HepG2 (cell line): ENCODE results near the gene NPBWR2. TPM values are rescaled to one million over a fixed set of nuclear protein-coding genes. Genes with fewer than 3 reads are reported as not detected.

Experiments
- ARNT ChIP-seq: fragments of 450-650 bp; IDR thresholded peaks from 2 replicates; pipeline ENCODE4 v1.6.1; 2017
- ATF4 ChIP-seq, 2 experiments: fragments of 450-650 bp in 1 of 2; sonication (generic) in 1 of 2; formaldehyde crosslinking; IDR thresholded peaks; 2 replicates each; pipeline versions ENCODE4 v1.5.0 to v1.8.0; 2020 to 2022; ENCODE audit warnings: mild to moderate bottlenecking in 1 of 2, missing genetic modification reagents in 1 of 2
- CSRNP2 ChIP-seq: sonication (generic); formaldehyde crosslinking; conservative IDR thresholded peaks from 2 replicates; pipeline ENCODE4 v1.8.0; 2022; ENCODE audit warnings: low read depth, missing genetic modification reagents
- DNMT3B ChIP-seq: conservative IDR thresholded peaks from 2 replicates; pipeline ENCODE4 v1.6.1; 2016; ENCODE audit warnings: missing biosample characterization, control low read depth
- DR1 ChIP-seq: sonication (generic); formaldehyde crosslinking; IDR thresholded peaks from 2 replicates; pipeline ENCODE4 v1.8.0; 2021; ENCODE audit warnings: mild to moderate bottlenecking, missing genetic modification reagents, inconsistent platforms
- EHMT2 ChIP-seq: fragments of 200-600 bp; sonication (generic); IDR thresholded peaks from 2 replicates; pipeline ENCODE4 v1.7.0; 2017; ENCODE audit warnings: antibody characterized with exemption, low read depth, low read length, borderline replicate concordance
- FIP1L1 ChIP-seq: fragments of 200-400 bp; formaldehyde crosslinking; IDR thresholded peaks from 2 replicates; pipeline ENCODE4 v1.6.1; 2018; ENCODE audit warnings: low read depth, mild to moderate bottlenecking, low read length, moderate library complexity, borderline replicate concordance; ENCODE audit not compliant: insufficient read depth
- FOSL2 ChIP-seq: sonication (generic); formaldehyde crosslinking; IDR thresholded peaks from 2 replicates; pipeline ENCODE4 v1.4.0; 2020; ENCODE audit warnings: missing genetic modification reagents
- GZF1 ChIP-seq: sonication (generic); formaldehyde crosslinking; IDR thresholded peaks from 2 replicates; pipeline ENCODE4 v1.5.1; 2020; ENCODE audit warnings: mild to moderate bottlenecking, missing genetic modification reagents
- KMT2A ChIP-seq: sonication (generic); formaldehyde crosslinking; IDR thresholded peaks from 2 replicates; pipeline ENCODE4 v1.4.0; 2020; ENCODE audit warnings: missing genetic modification reagents
- MAFK ChIP-seq, 2 experiments: IDR thresholded peaks in 1 of 2; conservative IDR thresholded peaks in 1 of 2; 2 replicates each; pipeline ENCODE4 v1.6.1; 2011; ENCODE audit warnings: improper control_type of control experiment in 2 of 2, low read length in 2 of 2
- MTF1 ChIP-seq: sonication (generic); formaldehyde crosslinking; IDR thresholded peaks from 2 replicates; pipeline ENCODE4 v1.5.0; 2020; ENCODE audit warnings: missing genetic modification reagents
- NFRKB ChIP-seq: fragments of 450-650 bp; IDR thresholded peaks from 2 replicates; pipeline ENCODE4 v1.6.1; 2017
- POLR2AphosphoS5 ChIP-seq: IDR thresholded peaks from 2 replicates; pipeline ENCODE4 v1.6.1; 2012; ENCODE audit warnings: low read depth, low read length
- SMARCE1 ChIP-seq: fragments of 450-650 bp; IDR thresholded peaks from 2 replicates; pipeline ENCODE4 v1.6.1; 2017; ENCODE audit warnings: borderline replicate concordance
- THRA ChIP-seq: sonication (generic); formaldehyde crosslinking; IDR thresholded peaks from 2 replicates; pipeline ENCODE4 v1.4.0; 2020; ENCODE audit warnings: missing genetic modification reagents, borderline replicate concordance
- ZBTB1 ChIP-seq: sonication (generic); formaldehyde crosslinking; IDR thresholded peaks from 2 replicates; pipeline ENCODE4 v1.4.0; 2020; ENCODE audit warnings: missing genetic modification reagents, borderline replicate concordance
- ZNF569 ChIP-seq: sonication (generic); formaldehyde crosslinking; IDR thresholded peaks from 2 replicates; pipeline ENCODE4 v1.5.0; 2020; ENCODE audit warnings: mild to moderate bottlenecking, missing genetic modification reagents, moderate library complexity, borderline replicate concordance
- ZNF724P ChIP-seq: sonication (generic); formaldehyde crosslinking; IDR thresholded peaks from 2 replicates; pipeline ENCODE4 v1.8.0; 2022; ENCODE audit warnings: missing genetic modification reagents, borderline replicate concordance
- ZSCAN29 ChIP-seq: sonication (generic); formaldehyde crosslinking; conservative IDR thresholded peaks from 2 replicates; pipeline ENCODE4 v1.4.0; 2020; ENCODE audit warnings: mild to moderate bottlenecking, missing genetic modification reagents
- polyA plus RNA-seq, 8 experiments: library from polyadenylated mRNA; depleted of rRNA in 3 of 8; stranded (reverse) in 7 of 8; unstranded in 1 of 8; fragments of >200 nt; fragmentation: Illumina TruSeq in 4 of 8; extraction: Trizol in 4 of 8; gene quantifications; 2 replicates each; pipeline versions ENCODE4 v1.2.1 to v1.2.3, GENCODE V29; 2011 to 2016; ENCODE audit warnings: low read depth in 4 of 8, missing spikeins in 1 of 8, mixed read lengths in 1 of 8; ENCODE audit not compliant: insufficient read depth in 1 of 8
- total RNA-seq, 5 experiments: library from RNA; depleted of rRNA; stranded (reverse); fragments of >200 nt; fragmentation: Illumina TruSeq; extraction: Trizol; gene quantifications; 2 replicates each; pipeline ENCODE4 v1.2.3, GENCODE V29; 2016; ENCODE audit warnings: low read depth in 1 of 5

The NPBWR2 gene
- total and polyA plus RNA-seq, 2 of the 13 experiments (the other 11 are each of a cell fraction or from before 2014, with no cell fraction given): not detected

GRCh38 chr20:64065062-64065973, 42.0 kb downstream of the NPBWR2 start (continued):
- TF ChIP-seq DNMT3B (CRISPR knock-in tag): no peak
- TF ChIP-seq ATF4 (CRISPR knock-in tag; IDR thresholded peaks at IDR 0.05): no peak
- TF ChIP-seq POLR2AphosphoS5: peak; percentile 63
- TF ChIP-seq ARNT: no peak
- TF ChIP-seq CSRNP2: 0 out of 2 replicates have a peak, but pooled peaks have one; percentile 77
- peak; percentile 93 for TF ChIP-seq ZSCAN29
- TF ChIP-seq MTF1 (CRISPR knock-in tag): no peak
- no peak for TF ChIP-seq GZF1 (CRISPR knock-in tag)
- TF ChIP-seq FOSL2 (CRISPR knock-in tag): peak; percentile 47; the same call in 1 of the 2 replicates
- no peak for TF ChIP-seq ZBTB1 (CRISPR knock-in tag)
- TF ChIP-seq SMARCE1: no peak
- TF ChIP-seq EHMT2: no peak
- no peak for TF ChIP-seq ZNF569
- no peak; the same call in 1 of the 2 replicates for TF ChIP-seq KMT2A
- TF ChIP-seq ZNF724P (CRISPR knock-in tag): no peak
- no peak for TF ChIP-seq MAFK (conservative IDR thresholded peaks at IDR 0.05 in 1 of 2, IDR thresholded peaks at IDR 0.05 in 1 of 2; ENCODE audit: low read length in 2 of 2)
- peak; percentile 96 for TF ChIP-seq THRA (CRISPR knock-in tag)
- no peak for TF ChIP-seq NFRKB
- TF ChIP-seq FIP1L1: no peak
- 0 out of 2 replicates have a peak, but pooled peaks have one; percentile 18 for TF ChIP-seq DR1 (CRISPR knock-in tag)
